ENCODE data around the gene PROK1.
"Not testable (repeated sequence)": the region's sequence is repeated elsewhere in the genome, so short reads cannot be mapped to it uniquely, and the experiment has no call there.

PROK1 gene

DNA sequence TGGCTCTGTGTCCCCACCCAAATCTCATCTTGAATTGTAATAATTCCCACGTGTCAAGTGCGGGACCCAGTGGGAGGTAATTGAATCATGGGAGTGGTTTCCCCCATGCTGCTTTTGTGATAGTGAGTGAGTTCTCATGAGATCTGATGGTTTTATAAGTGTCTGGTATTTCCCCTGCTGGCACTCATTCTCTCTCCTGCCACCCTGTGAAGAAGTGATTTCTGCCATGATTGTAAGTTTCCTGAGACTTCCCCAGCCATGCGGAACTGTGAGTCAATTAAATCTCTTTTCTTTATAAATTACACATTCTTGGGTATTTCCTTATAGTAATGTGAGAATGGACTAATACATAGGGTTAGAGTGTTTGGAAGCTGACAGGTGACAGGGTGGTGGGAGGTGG, 11.1 kb upstream of the PROK1 start:
- H3K27ac Mint-ChIP-seq, DNase-seq, CTCF ChIA-PET, H3K36me3 Mint-ChIP-seq, H3K4me1 Mint-ChIP-seq, H3K9me3 Mint-ChIP-seq, H3K4me3 Mint-ChIP-seq: not testable (repeated sequence)
- H3K27me3 Mint-ChIP-seq, result peaks cover 57% of the 10 kb centered on the region

DNA sequence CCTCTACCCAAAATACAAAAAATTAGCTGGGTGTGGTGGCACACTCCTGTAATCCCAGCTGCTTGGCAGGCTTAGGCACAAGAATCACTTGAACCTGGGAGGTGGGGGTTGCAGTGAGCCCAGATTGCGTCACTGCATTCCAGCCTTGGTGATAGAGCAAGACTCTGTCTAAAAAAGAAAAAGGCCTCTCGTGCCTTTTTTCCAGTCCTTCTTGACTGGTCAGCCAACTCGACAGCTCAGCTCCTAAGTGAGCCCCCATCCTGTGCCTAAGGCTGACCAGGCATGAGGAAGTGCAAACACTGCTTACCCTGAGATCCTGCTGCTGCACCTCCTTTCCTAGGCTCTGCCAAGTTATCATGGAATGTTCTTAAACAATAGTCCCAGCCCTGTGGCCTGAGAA, 10.1 kb upstream of the PROK1 start:
- Mint-ChIP-seq H3K9me3 (no peaks in the 10 kb centered on the region), H3K27me3 (peaks cover 54% of the 10 kb centered on the region), H3K36me3 (no peaks in the 10 kb centered on the region), H3K4me3 (no peak overlapping the region), H3K4me1 (no peaks in the 10 kb centered on the region), H3K27ac (no peak overlapping the region)
- no peak for DNase-seq
- CTCF ChIA-PET, result interaction anchor here (1.0 kb wide), 1 partner anchor 30 kb away, joined by 3 read pairs; no protein-coding TSS in a partner anchor

DNA sequence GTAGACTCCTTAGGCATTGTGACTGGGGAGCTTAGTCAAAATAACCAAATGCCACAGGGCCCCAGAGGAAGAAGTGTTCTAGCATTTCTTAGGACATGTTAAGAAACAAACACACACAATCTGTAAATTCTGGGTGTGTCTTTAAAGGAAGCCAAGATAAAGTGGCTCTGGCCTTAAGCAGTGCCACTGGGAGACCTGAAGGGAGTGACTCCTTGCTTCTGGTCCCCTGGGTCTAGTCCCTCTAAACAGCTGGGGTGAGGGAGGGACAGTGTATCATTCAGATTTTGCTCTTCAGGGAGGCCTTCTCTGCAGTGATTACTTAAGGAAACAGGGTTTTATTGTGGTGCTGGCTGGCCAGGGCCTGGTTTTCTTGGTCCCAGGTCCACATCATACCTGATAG, 9.1 kb upstream of the PROK1 start:
- Mint-ChIP-seq H3K4me3 (no peak overlapping the region), H3K4me1 (no peaks in the 10 kb centered on the region), H3K36me3 (no peaks in the 10 kb centered on the region), H3K27me3 (peaks cover 49% of the 10 kb centered on the region), H3K27ac (no peak overlapping the region), H3K9me3 (no peaks in the 10 kb centered on the region)
- CTCF ChIA-PET, result interaction anchor here (1.2 kb wide), 1 partner anchor 54 kb away, joined by 6 read pairs; no protein-coding TSS in a partner anchor
- DNase-seq, result no peak

DNA sequence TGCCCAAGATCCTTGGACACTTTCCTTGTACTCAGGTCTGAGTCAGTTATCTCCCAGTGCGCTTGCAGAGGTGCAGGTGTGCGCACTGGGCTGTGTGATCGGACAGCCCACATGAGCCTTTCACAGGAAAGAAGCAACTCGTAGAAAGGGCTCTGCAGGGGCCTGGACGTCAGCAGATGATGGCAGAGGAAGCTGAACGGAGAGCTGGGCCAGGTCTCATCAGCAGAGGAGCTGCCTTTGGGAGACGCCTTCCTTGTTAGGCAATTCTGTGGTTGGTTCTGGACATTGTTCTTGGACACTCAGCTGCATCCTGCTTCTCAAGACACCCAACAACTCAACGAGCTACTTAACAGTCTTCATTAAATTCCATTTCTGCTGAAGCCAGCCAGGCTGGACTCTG, 7.5 kb upstream of the PROK1 start:
- DNase-seq, result no peak
- Mint-ChIP-seq H3K36me3 (no peaks in the 10 kb centered on the region), H3K27me3 (peaks cover 53% of the 10 kb centered on the region), H3K27ac (no peak overlapping the region), H3K9me3 (no peaks in the 10 kb centered on the region), H3K4me1 (no peaks in the 10 kb centered on the region), H3K4me3 (no peak overlapping the region)
- CTCF ChIA-PET, result no interaction called here

DNA sequence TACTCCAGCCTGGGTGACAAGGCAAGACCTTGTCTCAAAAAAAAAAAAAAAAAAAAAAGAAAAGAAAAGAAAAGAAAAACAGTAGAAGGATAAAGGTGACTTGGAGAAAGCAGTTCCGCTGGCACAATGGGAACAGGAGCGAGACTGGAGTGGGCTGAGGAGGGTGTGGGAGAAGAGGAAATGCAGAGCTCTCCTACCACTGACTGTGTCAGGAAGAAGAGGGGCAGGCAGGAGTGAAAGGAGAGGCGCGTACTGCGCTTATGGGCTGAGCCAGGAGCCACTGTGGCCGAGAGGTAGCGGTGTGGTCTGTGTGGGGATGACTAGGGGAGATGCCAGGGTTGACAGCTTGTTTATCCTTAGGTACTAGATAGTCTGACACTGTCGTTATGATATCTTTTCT, 6.4 kb upstream of the PROK1 start:
- H3K9me3 Mint-ChIP-seq, result no peaks in the 10 kb centered on the region
- no peaks in the 10 kb centered on the region for H3K36me3 Mint-ChIP-seq
- no peaks in the 10 kb centered on the region for H3K4me1 Mint-ChIP-seq
- no peak overlapping the region for H3K27ac Mint-ChIP-seq
- H3K27me3 Mint-ChIP-seq, result peaks cover 56% of the 10 kb centered on the region
- CTCF ChIA-PET, result no interaction called here
- H3K4me3 Mint-ChIP-seq, result no peak overlapping the region
- no peak for DNase-seq

DNA sequence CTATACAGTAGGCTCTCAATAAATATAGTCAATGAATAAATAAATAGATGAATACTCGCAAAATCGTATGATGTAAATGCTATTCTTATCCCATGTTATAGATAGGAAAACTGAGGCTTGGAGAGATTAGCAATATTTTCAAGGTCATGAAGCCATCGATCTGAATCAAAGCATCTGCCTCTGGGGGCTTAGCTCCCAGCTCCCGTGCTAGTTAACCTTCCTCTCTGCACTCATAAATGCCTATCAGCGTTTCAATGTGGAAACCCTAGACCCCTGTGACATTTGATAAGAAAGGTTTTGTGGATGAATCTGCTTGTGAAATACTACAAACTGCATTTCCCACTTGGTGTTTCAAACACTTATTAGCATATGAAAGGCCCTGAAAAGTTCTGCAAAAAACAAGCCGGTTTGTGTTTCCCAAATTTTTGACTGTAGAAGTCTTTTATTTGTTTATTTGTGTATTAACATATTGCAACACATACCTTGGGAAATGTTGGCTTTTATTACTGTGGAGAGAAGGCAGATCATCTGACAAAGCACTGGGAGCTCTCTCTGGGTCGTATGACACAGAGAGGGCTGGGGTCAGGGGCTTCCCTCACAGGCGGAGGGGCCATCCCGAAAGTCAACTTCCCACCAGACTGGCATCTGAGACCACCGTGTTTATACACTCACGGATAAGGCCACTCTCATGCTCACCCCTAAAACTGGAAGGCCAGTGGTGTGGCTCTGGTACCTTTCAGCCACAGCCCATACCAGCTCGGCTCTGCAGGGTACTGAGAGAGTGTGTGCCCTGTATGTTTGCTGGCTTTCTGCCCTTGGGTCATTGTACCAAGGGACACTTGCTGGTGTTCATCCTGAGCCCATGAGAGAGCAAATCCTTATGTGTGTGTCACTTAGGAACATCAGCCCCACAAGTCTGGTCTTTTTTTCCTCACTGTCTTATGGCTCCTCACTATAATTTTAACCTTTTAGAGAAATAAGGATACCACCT, 993 bp upstream of the PROK1 start:
- H3K27ac Mint-ChIP-seq, result no peak overlapping the region
- no peaks in the 10 kb centered on the region for H3K9me3 Mint-ChIP-seq
- DNase-seq, result no peak
- H3K27me3 Mint-ChIP-seq, result peaks cover 47% of the 10 kb centered on the region
- H3K4me3 Mint-ChIP-seq, result no peak overlapping the region
- no peaks in the 10 kb centered on the region for H3K4me1 Mint-ChIP-seq
- H3K36me3 Mint-ChIP-seq, result no peaks in the 10 kb centered on the region
- CTCF ChIA-PET, result no interaction called here

DNA sequence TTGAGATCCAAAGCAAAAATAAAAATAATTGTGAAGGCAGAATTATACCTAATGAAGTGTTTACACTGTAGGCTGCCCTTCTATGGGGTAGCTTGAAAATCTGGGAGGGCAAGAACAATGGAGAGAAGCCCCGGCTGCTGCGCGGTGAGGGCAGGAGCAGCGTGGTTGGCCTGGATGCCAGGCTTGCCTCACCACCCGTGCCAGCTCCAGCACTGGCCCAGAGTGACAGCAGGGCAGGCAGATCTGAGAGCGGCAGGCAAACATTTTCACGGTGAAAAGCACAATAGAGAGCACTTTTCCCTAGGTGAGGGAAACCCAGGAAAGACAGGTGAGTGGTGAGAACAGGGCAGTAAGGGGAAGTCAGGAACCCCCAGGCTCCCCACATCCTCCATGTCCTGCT, 1.4 kb downstream of the PROK1 start:
- H3K27ac Mint-ChIP-seq, result no peak overlapping the region
- CTCF ChIA-PET, result interaction anchor here (0.8 to 1.8 kb wide), 3 partner anchors 40 to 250 kb away, joined by 3 to 7 read pairs (median 4); no protein-coding TSS in a partner anchor
- H3K36me3 Mint-ChIP-seq, result no peaks in the 10 kb centered on the region
- no peak overlapping the region for H3K4me3 Mint-ChIP-seq
- H3K4me1 Mint-ChIP-seq, result no peaks in the 10 kb centered on the region
- DNase-seq, result no peak
- no peaks in the 10 kb centered on the region for H3K9me3 Mint-ChIP-seq
- H3K27me3 Mint-ChIP-seq, result peaks cover 38% of the 10 kb centered on the region

DNA sequence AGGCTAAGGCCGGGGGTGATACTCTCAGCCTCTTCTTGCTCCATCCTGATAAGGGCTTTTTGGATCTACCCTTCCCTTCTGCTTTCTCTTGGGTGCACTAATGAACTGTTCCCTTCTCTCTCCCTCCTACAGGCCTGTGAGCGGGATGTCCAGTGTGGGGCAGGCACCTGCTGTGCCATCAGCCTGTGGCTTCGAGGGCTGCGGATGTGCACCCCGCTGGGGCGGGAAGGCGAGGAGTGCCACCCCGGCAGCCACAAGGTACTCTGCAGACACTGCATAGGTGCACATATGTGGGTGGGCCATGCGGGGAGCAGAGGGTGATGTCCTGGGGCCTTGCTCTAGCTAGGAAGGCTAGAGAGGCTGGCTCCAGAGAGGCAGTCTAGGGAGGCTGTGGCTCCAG, 2.9 kb downstream of the PROK1 start:
- H3K4me3 Mint-ChIP-seq, result no peak overlapping the region
- H3K27ac Mint-ChIP-seq, result no peak overlapping the region
- DNase-seq, result no peak
- H3K27me3 Mint-ChIP-seq, result peaks cover 32% of the 10 kb centered on the region
- H3K9me3 Mint-ChIP-seq, result no peaks in the 10 kb centered on the region
- no peaks in the 10 kb centered on the region for H3K4me1 Mint-ChIP-seq
- no peaks in the 10 kb centered on the region for H3K36me3 Mint-ChIP-seq
- CTCF ChIA-PET, result interaction anchor here (1.3 to 2.3 kb wide), 4 partner anchors 10 to 246 kb away, joined by 3 to 12 read pairs (median 4); no protein-coding TSS in a partner anchor

DNA sequence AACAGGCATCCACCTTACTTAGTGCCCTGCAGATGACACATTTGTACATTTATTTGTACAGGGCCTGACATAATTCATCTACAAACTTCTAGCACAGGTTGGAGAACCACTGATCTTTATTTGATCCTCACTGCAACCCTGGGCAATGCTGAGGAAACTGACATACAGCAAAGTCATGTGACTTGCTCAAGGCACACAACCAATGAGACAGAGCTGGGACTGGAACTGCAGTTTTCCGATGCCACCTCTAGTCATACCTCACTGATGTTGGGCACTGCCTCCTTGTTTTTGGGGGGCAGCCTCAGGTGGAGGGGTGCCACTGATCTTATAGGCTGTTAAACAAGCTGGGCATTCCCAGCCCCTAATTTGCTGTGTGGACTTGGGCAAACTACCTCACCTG, 3.4 kb downstream of the PROK1 start:
- H3K4me3 Mint-ChIP-seq, result no peak overlapping the region
- H3K4me1 Mint-ChIP-seq, result no peaks in the 10 kb centered on the region
- no peak overlapping the region for H3K27ac Mint-ChIP-seq
- H3K9me3 Mint-ChIP-seq, result no peaks in the 10 kb centered on the region
- H3K36me3 Mint-ChIP-seq, result no peaks in the 10 kb centered on the region
- DNase-seq, result no peak
- peaks cover 27% of the 10 kb centered on the region for H3K27me3 Mint-ChIP-seq
- CTCF ChIA-PET, result interaction anchor here (1.1 to 2.3 kb wide), 4 partner anchors 16 to 247 kb away, joined by 3 to 12 read pairs (median 3); no protein-coding TSS in a partner anchor

DNA sequence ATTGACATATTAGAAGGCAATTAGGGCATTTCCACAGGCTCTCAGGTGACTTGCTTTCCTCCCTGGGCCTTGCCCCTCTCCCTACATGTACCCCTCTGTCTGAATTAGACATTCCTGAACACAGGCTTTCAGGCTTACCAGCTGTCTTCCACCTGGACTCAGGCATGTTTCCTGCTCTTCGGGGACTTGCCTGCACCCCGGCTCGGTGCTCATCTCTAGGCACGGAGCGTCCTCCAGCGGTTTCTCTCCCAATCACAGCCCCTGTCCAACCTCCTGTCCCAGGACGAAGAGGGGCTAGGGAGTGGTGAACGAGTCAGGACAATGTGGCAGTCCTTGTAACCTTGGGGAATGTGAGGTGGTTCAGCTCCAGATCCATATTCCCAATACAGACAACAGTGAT, 4.2 kb downstream of the PROK1 start:
- peaks cover 27% of the 10 kb centered on the region for H3K27me3 Mint-ChIP-seq
- CTCF ChIA-PET, result interaction anchor here (1.1 to 2.3 kb wide), 5 partner anchors 17 to 248 kb away, joined by 3 to 12 read pairs (median 3); no protein-coding TSS in a partner anchor
- no peaks in the 10 kb centered on the region for H3K9me3 Mint-ChIP-seq
- H3K36me3 Mint-ChIP-seq, result no peaks in the 10 kb centered on the region
- H3K27ac Mint-ChIP-seq, result no peak overlapping the region
- H3K4me3 Mint-ChIP-seq, result no peak overlapping the region
- no peaks in the 10 kb centered on the region for H3K4me1 Mint-ChIP-seq
- DNase-seq, result no peak

DNA sequence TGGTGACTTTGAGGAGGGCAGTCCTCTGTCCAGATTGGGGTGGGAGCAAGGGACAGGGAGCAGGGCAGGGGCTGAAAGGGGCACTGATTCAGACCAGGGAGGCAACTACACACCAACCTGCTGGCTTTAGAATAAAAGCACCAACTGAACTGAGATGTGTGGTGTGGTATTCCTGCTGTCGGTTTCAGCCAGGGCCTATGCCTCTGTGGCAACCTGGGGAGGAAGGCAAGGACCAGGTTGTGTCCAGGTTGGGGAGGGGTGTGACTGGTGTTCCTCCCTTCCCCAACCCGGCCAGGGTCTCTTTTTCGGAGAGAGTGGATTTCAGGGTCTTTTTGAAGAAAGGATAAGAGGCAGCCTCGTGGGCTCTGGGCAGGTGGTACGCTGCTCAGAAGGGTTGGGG, 6.3 kb downstream of the PROK1 start:
- H3K27ac Mint-ChIP-seq, result no peak overlapping the region
- H3K9me3 Mint-ChIP-seq, result no peaks in the 10 kb centered on the region
- H3K36me3 Mint-ChIP-seq, result no peaks in the 10 kb centered on the region
- no peak for DNase-seq
- CTCF ChIA-PET, result interaction anchor here (1.3 to 1.9 kb wide), 3 partner anchors 44 to 254 kb away, joined by 5 to 9 read pairs (median 7); no protein-coding TSS in a partner anchor
- H3K4me1 Mint-ChIP-seq, result no peaks in the 10 kb centered on the region
- H3K27me3 Mint-ChIP-seq, result peaks cover 19% of the 10 kb centered on the region
- H3K4me3 Mint-ChIP-seq, result no peak overlapping the region

DNA sequence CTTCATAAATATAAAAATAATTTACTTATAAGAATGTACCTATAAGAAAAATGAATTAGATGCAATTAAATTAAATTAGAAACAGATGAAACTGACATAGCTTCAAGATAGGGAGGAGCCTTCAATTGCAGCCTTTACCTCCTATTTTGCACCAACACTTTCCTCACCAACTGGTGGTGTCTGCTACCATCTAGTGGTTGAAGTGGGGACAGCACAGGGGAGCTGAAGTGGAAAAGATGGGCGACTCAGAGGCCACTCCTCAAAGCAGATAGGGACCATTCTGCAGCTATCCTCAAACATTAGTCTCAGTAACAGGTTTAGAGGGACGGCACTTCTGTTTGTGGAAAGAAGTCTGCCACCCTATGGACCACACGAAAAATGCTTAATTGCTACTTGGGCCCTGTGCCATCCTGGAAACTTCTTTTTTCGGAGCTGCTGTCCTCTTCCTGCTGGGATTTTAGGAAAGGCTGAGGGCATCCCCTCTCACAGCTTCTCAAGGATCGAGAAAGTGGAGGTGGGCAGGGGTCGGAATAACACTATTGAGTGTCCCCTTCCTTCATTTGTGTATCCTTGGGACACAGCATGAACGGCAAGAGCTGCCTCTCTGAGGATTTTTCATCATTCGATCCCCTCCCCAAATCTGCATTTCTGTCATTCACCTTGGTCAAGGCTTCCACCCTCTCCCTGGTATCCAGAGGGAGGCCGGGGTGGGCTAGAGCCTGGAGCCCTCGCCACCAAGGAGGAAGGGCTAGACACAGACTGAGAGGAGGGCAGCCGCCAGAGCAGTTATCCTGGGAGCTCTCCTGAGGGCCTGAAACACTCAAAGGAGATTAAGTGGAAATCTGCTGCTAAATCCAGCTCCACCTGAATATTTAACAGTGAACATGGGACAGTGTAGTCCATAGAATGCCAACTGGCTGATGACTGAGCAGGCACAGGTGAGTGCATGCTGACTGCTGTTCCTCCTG, 9.6 kb downstream of the PROK1 start:
- CTCF ChIA-PET, result interaction anchor here (0.6 to 3.7 kb wide), 45 partner anchors 8 to 408 kb away, joined by 3 to 96 read pairs (median 4); partner anchors contain the start of genes KCNC4, LAMTOR5 and RBM15
- no peaks in the 10 kb centered on the region for H3K9me3 Mint-ChIP-seq
- DNase-seq, result peak; percentile 89
- H3K36me3 Mint-ChIP-seq, result no peaks in the 10 kb centered on the region
- peaks cover 11% of the 10 kb centered on the region for H3K27me3 Mint-ChIP-seq
- no peak overlapping the region for H3K4me3 Mint-ChIP-seq
- no peaks in the 10 kb centered on the region for H3K4me1 Mint-ChIP-seq
- H3K27ac Mint-ChIP-seq, result no peak overlapping the region

DNA sequence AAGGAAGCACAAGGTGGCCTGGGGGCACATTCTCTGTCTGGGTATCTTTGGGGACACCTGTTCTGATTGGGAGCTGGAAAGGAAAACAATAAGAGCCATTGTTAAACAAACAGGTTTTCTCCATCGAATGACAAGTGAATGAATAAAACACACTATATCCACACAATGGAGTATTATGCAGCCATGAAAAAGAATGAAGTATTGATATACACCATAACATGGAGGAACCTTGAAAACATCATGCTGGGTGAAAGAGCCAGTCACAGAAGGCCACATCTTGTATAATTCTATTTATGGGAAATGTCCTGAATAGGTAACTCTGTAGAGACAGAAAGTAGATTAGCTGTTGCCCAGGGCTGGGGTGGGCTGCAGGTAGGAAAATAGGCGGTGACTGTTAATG, 11.1 kb downstream of the PROK1 start:
- Mint-ChIP-seq H3K4me1 (no peaks in the 10 kb centered on the region), H3K27ac (no peak overlapping the region), H3K36me3 (no peaks in the 10 kb centered on the region), H3K9me3 (no peaks in the 10 kb centered on the region), H3K27me3 (peaks cover 17% of the 10 kb centered on the region), H3K4me3 (no peak overlapping the region)
- no peak for DNase-seq
- CTCF ChIA-PET, result interaction anchor here (1.4 to 4.5 kb wide), 5 partner anchors 32 to 265 kb away, joined by 3 to 46 read pairs (median 11); no protein-coding TSS in a partner anchor

DNA sequence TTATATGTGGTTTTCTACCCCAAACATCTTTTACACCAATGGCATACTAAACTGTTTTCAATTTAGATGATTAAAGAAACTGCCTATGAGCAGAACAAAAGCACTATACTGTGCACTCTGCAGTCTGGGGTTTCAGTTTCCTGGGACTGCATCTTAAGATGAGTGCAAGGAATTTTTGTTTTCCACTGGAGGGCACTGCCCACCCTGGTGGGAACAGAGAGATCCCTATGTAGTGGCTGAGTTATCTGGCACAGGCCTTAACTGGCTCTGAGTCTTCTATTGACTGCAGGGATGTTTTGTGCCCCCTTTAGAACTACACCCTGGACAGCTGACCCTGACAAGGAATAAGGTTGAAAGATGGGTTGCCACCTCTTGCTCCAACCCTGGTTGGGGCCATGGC, 12.0 kb downstream of the PROK1 start:
- Mint-ChIP-seq H3K9me3 (no peaks in the 10 kb centered on the region), H3K27ac (no peak overlapping the region), H3K4me3 (no peak overlapping the region), H3K27me3 (peaks cover 14% of the 10 kb centered on the region), H3K4me1 (no peaks in the 10 kb centered on the region), H3K36me3 (no peaks in the 10 kb centered on the region)
- DNase-seq, result no peak
- CTCF ChIA-PET, result interaction anchor here (1.2 to 4.5 kb wide), 7 partner anchors 11 to 266 kb away, joined by 3 to 46 read pairs (median 9); no protein-coding TSS in a partner anchor
